KMS-11 (cell line): ENCODE data around the gene NMRK2.

Experiments
- H2AFZ ChIP-seq: fragments of 200-600 bp; sonication (generic); 2 replicates; pipeline ENCODE4 v1.6.1; 2016; ENCODE audit warnings: antibody characterized with exemption, mixed run types, low read depth
- H3K27ac ChIP-seq: fragments of 200-600 bp; sonication (generic); 2 replicates; pipeline ENCODE4 v1.6.1; 2016; ENCODE audit warnings: mild to moderate bottlenecking, mixed run types
- H3K27me3 ChIP-seq: fragments of 200-600 bp; sonication (generic); 2 replicates; pipeline ENCODE4 v1.6.1; 2017; ENCODE audit warnings: mild to moderate bottlenecking, low read depth, mixed run types, moderate library complexity; ENCODE audit not compliant: insufficient read depth
- H3K36me3 ChIP-seq: fragments of 200-600 bp; sonication (generic); 2 replicates; pipeline ENCODE4 v1.6.1; 2017; ENCODE audit warnings: mild to moderate bottlenecking, mixed run types; ENCODE audit not compliant: insufficient read depth
- H3K4me1 ChIP-seq: fragments of 200-600 bp; sonication (generic); 2 replicates; pipeline ENCODE4 v1.6.1; 2016; ENCODE audit warnings: mild to moderate bottlenecking, low read depth, mixed run types; ENCODE audit not compliant: poor library complexity, severe bottlenecking
- H3K4me2 ChIP-seq: fragments of 200-600 bp; sonication (generic); 2 replicates; pipeline ENCODE4 v1.7.0; 2016; ENCODE audit warnings: mild to moderate bottlenecking, mixed run types
- H3K4me3 ChIP-seq: fragments of 200-600 bp; sonication (generic); IDR thresholded peaks from 2 replicates; pipeline ENCODE4 v1.6.1; 2017; ENCODE audit warnings: low read depth, low read length, mixed read lengths; ENCODE audit not compliant: insufficient read depth
- H3K79me2 ChIP-seq: fragments of 200-600 bp; sonication (generic); 2 replicates; pipeline ENCODE4 v1.6.1; 2016; ENCODE audit warnings: low read depth, mixed run types; ENCODE audit not compliant: insufficient read depth
- H3K9ac ChIP-seq: fragments of 200-600 bp; sonication (generic); 2 replicates; pipeline ENCODE4 v1.6.1; 2016; ENCODE audit warnings: mild to moderate bottlenecking, mixed run types
- H4K20me1 ChIP-seq: fragments of 200-600 bp; sonication (generic); 2 replicates; pipeline ENCODE4 v1.6.1; 2016; ENCODE audit warnings: mild to moderate bottlenecking, mixed run types; ENCODE audit not compliant: insufficient read depth
- TF ChIP-seq, protein P1 (sequence below): fragments of 200-600 bp; sonication (generic); conservative IDR thresholded peaks from 2 replicates; pipeline ENCODE4 v1.6.1; 2017; ENCODE audit warnings: low read depth, mild to moderate bottlenecking, antibody characterized with exemption, low read length, moderate library complexity, mixed read lengths

Gene NMRK2

DNA sequence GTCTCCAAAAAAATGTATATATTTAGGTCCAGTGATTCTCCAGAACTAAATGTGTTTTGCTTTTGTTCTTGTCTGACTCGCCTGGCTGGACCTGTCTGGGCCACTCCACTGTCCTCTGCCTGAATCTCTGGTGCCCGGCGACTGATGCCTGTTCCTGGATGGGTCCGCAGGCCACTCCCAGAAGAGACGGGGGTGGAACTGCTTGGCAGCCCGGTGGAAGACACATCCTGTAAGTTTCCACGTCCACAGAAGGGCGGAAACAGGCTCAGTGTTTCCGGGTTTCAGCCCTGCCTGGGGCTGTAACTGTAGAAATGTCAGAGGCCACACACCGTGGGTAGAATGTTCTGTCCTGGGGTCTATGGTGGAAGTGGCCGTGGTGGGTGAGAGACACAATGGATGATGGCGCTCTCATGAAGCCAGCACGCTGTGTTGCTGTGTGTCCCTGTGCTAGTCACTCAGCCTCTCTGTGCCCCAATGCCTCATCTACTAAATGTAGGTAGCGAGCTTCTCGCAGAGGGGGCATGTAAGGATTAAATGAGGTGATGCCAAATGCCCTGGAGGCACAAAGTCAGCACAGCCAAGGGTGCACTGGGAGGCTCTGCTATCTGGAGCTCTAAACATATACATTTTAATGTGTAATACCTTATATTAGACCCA, 30.4 kb upstream of the NMRK2 start:
- Histone ChIP-seq H3K27me3 (peaks cover 78% of the 10 kb centered on the region), H3K36me3 (no peaks in the 10 kb centered on the region)
- TF ChIP-seq, protein P1, sequence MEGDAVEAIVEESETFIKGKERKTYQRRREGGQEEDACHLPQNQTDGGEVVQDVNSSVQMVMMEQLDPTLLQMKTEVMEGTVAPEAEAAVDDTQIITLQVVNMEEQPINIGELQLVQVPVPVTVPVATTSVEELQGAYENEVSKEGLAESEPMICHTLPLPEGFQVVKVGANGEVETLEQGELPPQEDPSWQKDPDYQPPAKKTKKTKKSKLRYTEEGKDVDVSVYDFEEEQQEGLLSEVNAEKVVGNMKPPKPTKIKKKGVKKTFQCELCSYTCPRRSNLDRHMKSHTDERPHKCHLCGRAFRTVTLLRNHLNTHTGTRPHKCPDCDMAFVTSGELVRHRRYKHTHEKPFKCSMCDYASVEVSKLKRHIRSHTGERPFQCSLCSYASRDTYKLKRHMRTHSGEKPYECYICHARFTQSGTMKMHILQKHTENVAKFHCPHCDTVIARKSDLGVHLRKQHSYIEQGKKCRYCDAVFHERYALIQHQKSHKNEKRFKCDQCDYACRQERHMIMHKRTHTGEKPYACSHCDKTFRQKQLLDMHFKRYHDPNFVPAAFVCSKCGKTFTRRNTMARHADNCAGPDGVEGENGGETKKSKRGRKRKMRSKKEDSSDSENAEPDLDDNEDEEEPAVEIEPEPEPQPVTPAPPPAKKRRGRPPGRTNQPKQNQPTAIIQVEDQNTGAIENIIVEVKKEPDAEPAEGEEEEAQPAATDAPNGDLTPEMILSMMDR = no peak

DNA sequence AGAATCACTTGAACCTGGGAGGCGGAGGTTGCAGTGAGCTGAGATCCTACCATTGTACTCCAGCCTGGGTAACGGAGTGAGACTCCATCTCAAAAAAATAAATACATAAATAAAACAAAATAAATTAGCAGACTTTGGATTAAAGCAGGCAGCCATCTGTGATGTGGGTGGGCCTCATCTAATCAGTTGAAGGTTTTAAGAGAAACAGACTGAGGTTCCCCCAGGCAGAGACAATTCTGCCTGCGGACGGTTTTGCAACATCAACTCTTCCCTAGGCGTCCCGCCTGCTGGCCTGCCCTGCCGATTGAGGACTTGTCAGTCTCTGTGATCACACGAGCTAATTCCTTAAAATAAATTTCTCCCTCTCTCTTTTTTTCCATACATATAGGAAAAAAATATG, 28.6 kb upstream of the NMRK2 start:
- Histone ChIP-seq H3K4me2 (no peak overlapping the region), H3K4me3 (no peak overlapping the region), H2AFZ (no peak overlapping the region), H3K4me1 (peaks cover 6% of the 10 kb centered on the region), H3K9ac (no peak overlapping the region), H4K20me1 (no peaks in the 10 kb centered on the region), H3K79me2 (no peaks in the 10 kb centered on the region), H3K27ac (no peak overlapping the region), H3K36me3 (no peaks in the 10 kb centered on the region), H3K27me3 (peaks cover 70% of the 10 kb centered on the region)
- TF ChIP-seq, protein P1 = no peak

More for the DNA sequence above, 30.4 kb upstream of the NMRK2 start:
- Histone ChIP-seq H3K4me3 (no peak overlapping the region), H3K27ac (no peak overlapping the region), H4K20me1 (no peaks in the 10 kb centered on the region), H3K4me1 (peaks cover 6% of the 10 kb centered on the region), H3K79me2 (no peaks in the 10 kb centered on the region), H3K4me2 (no peak overlapping the region), H3K9ac (no peak overlapping the region), H2AFZ (no peak overlapping the region)

DNA sequence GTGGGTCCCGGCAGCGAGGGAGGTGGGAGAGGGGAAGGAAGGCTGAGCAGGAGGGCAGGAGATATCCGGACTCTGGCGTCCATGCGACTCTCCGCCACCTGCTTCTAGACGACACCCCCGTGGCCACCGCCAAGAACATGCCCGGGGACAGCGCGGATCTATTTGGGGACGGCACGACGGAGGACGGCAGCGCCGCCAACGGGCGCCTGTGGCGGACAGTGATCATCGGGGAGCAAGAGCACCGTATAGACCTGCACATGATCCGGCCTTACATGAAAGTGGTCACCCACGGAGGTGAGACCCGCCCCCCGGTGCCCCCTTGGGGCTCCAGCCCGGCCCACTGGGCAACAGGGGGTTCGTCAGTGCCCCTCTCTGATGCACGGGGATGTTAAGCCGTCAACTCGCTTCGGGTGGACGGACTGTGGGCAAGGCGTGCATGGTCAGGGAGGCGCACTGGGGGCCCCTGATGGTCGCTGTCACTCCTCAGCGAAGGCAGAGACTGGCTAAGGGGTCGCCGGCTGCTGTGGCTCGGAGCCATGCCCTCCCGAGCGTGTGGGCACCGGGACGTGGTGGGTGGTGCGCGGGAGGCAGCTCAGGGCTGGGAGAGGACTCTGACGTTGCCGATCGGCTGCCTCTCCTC, 25.1 kb upstream of the NMRK2 start:
- Histone ChIP-seq H3K4me2 (no peak overlapping the region), H3K79me2 (no peaks in the 10 kb centered on the region), H4K20me1 (no peaks in the 10 kb centered on the region), H3K4me3 (no peak overlapping the region), H2AFZ (no peak overlapping the region), H3K4me1 (peaks cover 6% of the 10 kb centered on the region), H3K36me3 (no peaks in the 10 kb centered on the region), H3K27me3 (peaks cover 50% of the 10 kb centered on the region), H3K27ac (no peak overlapping the region), H3K9ac (no peak overlapping the region)
- TF ChIP-seq, protein P1 = no peak

DNA sequence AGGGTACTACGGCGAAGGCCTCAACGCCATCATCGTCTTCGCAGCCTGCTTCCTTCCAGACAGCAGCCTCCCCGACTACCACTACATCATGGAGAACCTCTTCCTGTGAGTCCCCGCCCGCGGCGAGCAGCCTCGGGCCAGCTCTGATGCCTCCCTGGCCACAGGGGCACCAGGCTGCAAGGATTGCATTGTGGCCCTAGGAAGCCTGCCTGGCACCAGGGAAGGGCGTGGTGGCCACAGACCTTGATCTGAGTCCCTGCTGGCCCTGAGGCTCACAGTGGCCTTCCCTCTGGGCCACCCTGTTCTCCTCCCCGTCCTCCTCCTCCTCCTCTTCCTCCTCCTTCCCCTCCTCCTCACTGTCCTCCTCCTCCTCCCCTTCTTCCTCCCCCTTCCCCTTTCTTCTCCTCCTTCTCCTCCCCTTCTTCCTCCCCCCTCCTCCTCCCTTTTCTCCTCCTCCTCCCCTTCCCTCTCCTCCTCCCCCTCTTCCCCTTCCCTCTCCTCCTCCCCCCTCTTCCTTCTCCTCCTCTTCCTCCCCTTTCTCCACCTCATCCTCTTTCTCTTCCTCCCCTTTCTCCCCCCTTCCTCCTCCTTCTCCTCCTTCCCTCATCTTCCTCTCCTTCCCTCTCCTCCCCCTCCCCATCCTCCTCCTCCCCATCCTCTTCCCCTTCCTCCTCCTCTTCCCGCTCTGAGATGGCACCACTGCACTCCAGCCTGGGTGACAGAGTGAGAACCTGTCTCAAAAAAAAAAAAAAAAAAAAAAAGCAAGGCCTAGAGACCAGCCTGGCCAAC, 24.4 kb upstream of the NMRK2 start:
- no peaks in the 10 kb centered on the region for H3K79me2 ChIP-seq
- H4K20me1 ChIP-seq = no peaks in the 10 kb centered on the region
- no peak overlapping the region for H3K9ac ChIP-seq
- no peak overlapping the region for H3K4me2 ChIP-seq
- peaks cover 50% of the 10 kb centered on the region for H3K27me3 ChIP-seq
- H3K4me3 ChIP-seq = no peak overlapping the region
- H3K27ac ChIP-seq = no peak overlapping the region
- H2AFZ ChIP-seq = no peak overlapping the region
- no peaks in the 10 kb centered on the region for H3K36me3 ChIP-seq
- peaks cover 6% of the 10 kb centered on the region for H3K4me1 ChIP-seq
- TF ChIP-seq, protein P1 = no peak
